HG02970 (cell line): ENCODE measurements around the gene COA5.

Experiments used
- ATAC-seq: cut with Tn5 transposase; IDR thresholded peaks from one replicate; pipeline ENCODE4 v1.9.1; 2021; ENCODE audit warnings: mild to moderate bottlenecking, moderate library complexity, moderate number of reproducible peaks; ENCODE audit not compliant: unreplicated experiment, low FRiP score

The COA5 gene

GRCh38 chr2:98608116-98608961, at the start of gene COA5, which contains the start of gene UNC50:
Gene COA5 (minus strand): TSS chr2:98608512. CDS start chr2:98608405, 107 bp downstream.
Gene UNC50 (plus strand): TSS chr2:98608589. CDS start chr2:98609760, 1,171 bp downstream.
- peak; percentile 78 for ATAC-seq

DNA sequence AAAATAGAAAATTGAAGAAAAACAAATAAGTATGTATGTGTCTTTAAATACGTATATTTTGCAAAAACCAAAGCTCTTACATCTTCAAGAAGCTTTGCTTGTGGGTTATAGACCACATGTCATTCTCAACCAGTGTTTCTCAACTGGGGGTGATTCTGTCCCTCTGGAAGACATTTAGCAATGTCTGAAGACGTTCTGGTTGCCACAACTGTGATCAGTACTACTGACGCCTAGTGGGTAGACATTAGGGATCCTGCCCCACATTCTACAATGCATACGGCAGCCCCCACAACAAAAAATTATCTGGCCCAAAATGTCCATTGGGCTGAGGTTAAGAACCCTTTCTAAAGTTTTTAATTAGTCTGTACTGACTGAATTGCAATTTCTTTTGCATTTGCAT, 48.5 kb upstream of the COA5 start:
- ATAC-seq, result no peak

DNA sequence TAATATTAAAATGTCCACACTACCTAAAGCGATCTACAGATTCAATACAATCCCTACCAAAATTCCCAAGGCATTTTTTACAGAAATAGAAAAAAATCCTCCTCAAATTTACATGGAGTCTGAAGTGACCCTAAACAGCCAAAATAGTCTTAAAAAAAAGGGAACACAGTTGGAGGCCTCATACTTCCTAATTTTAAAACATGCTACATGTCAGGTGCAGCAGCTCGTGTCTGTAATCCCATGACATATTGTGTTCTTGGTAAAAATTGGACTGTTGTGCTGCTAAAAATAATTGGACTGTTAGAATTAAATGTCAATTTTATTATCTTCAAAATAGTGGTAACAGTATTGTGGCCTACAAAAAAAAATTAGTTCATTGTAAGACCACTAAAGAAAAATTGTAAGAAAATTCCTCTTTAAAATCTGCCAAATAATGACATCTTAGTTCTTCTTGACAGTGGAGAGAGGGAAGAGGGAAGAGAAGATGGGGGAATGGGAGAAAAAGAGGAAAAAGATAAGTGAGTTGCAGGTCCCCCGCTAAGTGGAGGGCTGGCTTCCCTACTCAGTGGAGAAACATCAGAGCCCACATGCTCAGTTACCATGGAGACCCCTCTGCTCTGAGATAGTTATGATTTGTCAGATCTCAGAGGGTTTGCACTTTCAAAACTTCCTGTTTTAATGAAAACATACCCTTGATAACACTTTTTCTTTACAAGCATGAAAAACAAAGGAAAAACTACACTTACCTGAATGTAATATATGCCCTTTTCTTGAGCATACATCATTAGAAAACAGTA, 46.6 kb upstream of the COA5 start:
- ATAC-seq, result no peak

- ATAC-seq, result no peak
These were observed 42.7 kb upstream of the COA5 start for GRCh38 chr2:98650998-98651397.

DNA sequence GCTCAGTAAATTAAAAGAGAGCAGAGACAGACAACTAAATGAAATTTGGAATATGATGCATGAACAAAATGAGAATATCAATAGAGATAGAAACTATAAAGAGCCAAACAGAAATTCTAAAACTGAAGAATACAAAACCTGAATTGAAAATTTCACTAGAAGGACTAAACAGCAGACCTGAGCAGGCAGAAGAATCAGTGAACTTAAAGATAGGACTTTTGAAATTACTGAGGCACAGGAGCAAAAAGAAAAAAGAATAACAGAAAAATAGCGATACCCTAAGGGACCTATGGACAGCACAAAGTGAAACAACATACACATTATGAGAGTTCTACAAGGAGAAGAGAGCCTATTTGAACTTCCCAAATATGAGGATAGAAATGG, 41.7 kb upstream of the COA5 start:
- ATAC-seq, result no peak

DNA sequence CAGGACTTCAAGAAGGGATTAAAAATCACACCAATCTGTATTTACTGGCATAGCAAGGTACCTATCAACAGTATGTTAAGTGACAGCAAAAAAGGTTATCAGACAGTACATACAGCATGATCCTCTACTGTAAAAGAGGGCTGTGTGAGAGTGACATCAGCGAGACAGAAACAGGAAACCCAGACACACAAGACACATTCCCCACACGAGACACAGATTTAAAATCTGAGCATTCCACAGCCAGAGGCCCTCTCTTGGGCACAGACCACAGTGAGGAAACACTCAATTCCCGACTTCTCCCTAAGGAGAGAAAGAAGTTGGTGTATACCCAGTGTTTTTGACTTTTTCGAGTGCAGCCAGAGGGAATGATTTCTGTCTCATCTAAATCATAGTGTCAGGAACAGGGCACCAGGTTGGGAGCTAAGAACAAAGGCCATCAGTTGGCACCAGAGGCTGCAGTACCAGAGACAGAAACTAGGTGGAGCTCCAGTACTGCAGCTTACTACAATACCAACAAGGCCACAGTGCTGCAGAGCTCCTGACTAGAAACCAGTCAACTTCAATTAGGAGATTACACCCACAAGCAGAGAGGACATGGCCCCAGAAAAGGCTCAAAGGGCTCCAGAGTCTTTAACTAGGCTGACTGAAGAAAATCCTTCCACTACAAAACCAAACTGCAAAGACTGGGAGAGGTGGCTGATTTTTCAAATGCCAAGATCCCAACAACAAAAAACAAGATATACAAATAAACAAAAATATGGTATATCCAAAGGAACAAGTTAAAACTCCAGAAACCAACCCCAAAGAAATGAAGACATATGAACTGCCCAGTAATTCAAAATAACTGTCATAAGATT, 41.1 kb upstream of the COA5 start:
- no peak for ATAC-seq

DNA sequence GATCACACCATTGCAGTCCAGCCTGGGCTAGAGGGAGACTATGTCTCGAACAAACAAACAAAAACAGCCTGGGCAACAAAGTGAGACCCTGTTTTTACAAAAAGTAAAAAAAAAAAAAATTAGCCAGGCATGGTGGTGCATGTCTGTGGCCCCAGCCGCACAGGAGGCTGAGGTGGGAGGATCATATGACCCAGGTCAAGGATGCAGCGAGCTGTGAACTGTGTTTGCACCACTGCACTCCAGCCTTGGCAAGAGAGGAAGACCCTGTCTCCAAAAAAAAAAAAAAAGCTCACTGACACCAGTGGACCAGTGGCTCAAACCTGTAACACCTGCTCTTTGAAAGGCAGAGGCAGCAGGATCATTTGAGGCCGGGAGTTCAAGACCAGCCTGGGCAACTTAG, 40.1 kb upstream of the COA5 start:
- no peak for ATAC-seq

DNA sequence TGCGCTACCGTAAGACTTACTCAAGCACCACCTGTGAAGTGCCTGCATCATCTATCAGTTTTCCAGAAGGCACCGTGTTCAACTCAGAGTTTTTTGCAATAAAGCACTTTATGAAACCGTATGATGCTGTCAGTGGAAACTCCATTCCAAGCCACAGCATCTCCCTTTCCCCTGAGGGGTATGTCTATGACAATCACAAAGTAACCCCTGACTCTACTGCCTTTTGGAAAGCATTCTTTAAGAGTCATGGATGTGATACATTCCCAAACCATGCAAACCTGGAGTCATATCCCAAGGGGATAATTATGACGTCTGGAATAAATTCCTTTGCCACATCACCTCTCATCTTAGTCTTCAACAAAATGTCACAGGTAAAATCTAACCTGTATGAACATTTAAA, 39.3 kb upstream of the COA5 start:
- ATAC-seq, result no peak

DNA sequence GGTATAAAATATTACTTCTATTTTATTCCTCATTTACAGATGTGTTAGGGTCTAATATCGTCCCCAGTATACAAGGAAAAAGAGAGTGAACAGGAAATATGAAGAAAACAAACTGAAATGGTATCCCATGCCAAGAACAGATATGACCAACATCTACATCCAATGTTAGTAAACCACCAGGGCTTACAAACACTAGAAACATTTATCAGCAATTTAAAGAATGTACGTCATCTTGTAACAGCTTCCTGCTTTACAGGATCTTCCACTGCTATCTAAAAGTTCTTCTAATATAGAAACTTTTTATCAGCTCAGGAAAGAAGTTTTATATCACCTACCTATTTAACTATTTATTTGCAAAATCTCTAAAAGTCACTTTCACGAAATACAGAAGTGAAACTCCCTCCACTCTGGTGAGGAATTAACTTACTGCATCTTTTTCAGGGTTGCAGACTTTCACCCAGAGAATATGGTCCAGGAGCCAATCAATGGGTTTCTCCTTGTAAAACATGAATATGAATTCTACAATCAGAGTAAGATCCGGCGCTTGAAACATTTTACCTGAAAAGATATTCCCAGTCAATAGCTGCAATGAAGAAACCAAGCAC, 35.3 kb upstream of the COA5 start:
- no peak for ATAC-seq

- ATAC-seq, result peak; percentile 68
These were observed 29.3 kb upstream of the COA5 start for GRCh38 chr2:98637401-98638147.

- no peak for ATAC-seq
These were observed 26.2 kb upstream of the COA5 start for GRCh38 chr2:98634406-98635092.

GRCh38 chr2:98632351-98632750, 24.0 kb upstream of the COA5 start:
- no peak for ATAC-seq

- no peak for ATAC-seq
These were observed 15.3 kb upstream of the COA5 start for GRCh38 chr2:98623657-98624056.

DNA sequence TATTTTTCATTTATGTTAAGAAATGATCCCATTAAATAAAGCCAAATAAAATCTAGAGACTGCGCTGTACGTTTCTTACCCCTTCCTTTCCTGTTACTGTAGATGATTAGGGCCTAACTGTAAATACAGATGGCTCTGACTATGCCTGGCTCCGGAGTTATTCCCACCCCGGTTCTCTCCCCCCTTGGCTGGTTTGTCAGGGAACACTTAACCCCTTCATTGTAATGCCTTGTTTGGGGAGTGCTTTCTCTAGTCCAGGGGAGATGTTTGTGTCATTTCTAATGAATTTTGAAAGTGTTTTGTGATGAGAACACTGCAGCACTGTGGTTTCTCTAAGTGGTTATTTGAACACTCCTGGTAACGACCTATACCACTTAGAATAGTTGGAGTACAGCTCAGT, 8.8 kb upstream of the COA5 start:
- ATAC-seq, result no peak

DNA sequence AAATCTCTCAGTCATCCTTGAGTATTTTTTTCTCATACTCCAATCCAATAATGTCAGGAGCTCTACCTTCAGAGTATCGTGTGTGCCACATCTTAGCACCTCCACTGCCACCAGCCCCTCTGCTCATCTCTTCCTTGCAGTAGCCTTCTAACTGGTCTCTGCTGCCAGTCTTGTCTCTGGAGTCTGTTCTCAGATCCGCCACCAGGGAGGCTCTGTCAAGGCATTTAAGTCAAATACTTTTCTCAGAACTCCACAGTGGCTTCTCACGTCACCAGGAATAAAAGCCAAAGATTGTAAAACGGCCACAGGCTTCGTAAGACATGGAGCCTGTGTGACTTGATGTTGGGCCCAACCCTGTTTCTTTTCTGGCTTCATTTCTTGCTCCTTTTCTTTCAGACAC, 7.2 kb upstream of the COA5 start:
- no peak for ATAC-seq

GRCh38 chr2:98614024-98614739, 5.9 kb upstream of the COA5 start:
- ATAC-seq, result no peak

DNA sequence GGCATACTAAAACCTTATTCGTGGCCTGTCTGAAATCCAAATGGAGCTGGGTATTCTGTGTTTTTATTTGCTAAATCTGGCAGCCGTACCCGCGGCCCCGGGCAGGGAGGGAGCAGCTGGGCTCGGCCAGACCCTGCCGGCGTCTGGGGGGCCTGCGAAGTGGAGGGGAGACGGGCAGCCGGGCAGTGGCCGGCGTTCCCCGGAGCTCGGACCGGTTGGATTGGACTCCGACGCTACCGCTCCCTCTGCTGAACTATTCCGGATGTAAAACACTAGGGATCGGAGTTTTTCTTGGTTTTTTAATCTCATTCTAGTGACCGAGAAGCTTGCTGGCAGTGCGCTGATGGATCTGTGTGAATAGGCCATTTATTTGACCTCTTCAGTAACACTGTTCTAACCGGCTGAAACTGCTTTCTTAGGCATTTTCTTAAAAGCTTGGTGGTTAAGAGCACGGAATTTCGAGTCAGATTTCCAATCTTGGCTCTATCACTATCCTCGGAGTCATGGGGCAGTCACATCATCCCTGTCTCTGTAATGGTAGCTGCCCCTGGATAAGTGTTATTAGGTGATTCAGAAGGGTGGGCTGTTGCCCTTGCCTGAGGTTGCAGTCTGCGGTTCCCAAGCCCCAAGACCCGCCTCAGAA, 771 bp upstream of the COA5 start:
- peak; percentile 19 for ATAC-seq

DNA sequence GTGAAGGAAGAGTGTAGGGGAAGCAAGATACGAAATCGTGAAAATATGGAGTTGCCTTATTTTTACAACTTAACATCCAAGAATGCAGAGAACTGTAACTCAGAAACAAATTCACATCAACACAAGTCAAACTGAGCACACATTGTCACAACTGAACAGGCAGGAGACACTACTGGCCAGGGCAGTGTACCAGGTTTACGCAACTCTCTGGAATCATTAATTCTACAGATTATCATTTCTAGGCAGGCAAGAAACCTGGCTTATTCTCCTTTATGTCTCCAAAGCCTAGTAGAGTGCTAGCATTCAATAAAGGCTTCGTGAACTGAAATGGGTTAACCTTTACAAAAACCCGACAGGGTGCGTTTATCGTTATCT, 584 bp downstream of the COA5 start:
- no peak for ATAC-seq
